Thyroid gland (tissue), 4 donors: ENCODE data around the gene KCNG1.

Experiments
- CTCF ChIP-seq, 6 experiments: fragments of 200-600 bp in 3 of 6; fragments of 450-650 bp in 3 of 6; sonication (generic) in 3 of 6; IDR thresholded peaks; one replicate each; pipeline ENCODE4 v1.5.1; 2016 to 2019; ENCODE audit warnings: antibody characterized with exemption in 6 of 6, mild to moderate bottlenecking in 2 of 6, inconsistent platforms in 1 of 6, moderate library complexity in 1 of 6
- POLR2A ChIP-seq, 2 donors: fragments of 450-650 bp; IDR thresholded peaks; one replicate each; pipeline ENCODE4 v1.6.1; 2017; ENCODE audit warnings: antibody characterized with exemption in 2 of 2, mild to moderate bottlenecking in 2 of 2, moderate library complexity in 1 of 2

- no peak for TF ChIP-seq CTCF (IDR thresholded peaks at IDR 0.05)
- TF ChIP-seq POLR2A (IDR thresholded peaks at IDR 0.05), result no peak
These were observed 20.3 kb downstream of the KCNG1 start for GRCh38 chr20:51002633-51003032.
